Measurements from ENCODE around the gene PAM16.

The PAM16 gene

GRCh38 chr16:4332623-4333307, 18.4 kb downstream of the PAM16 start:
- no peak for ATAC-seq

GRCh38 chr16:4332083-4332482, 19.0 kb downstream of the PAM16 start:
- no peak for ATAC-seq

- ATAC-seq = peak; percentile 71 to 75
These were observed 20.7 kb downstream of the PAM16 start for GRCh38 chr16:4330277-4330874.

GRCh38 chr16:4328782-4329775, 22.0 kb downstream of the PAM16 start:
- no peak for ATAC-seq

GRCh38 chr16:4328046-4328781, 22.9 kb downstream of the PAM16 start:
- ATAC-seq = peak; percentile 69 to 70

- peak; percentile 7 to 22 for ATAC-seq
These were observed 23.6 kb downstream of the PAM16 start for GRCh38 chr16:4327386-4328045.

GRCh38 chr16:4325253-4325758, 25.8 kb downstream of the PAM16 start:
- ATAC-seq = no peak

- ATAC-seq = no peak
These were observed 26.4 kb downstream of the PAM16 start for GRCh38 chr16:4324492-4325252.

- no peak for ATAC-seq
These were observed 27.2 kb downstream of the PAM16 start for GRCh38 chr16:4323845-4324488.

GRCh38 chr16:4323071-4323844, 27.9 kb downstream of the PAM16 start:
- ATAC-seq = no peak

- no peak for ATAC-seq
These were observed 28.7 kb downstream of the PAM16 start for GRCh38 chr16:4322121-4323052.

- no peak for ATAC-seq
These were observed 29.6 kb downstream of the PAM16 start for GRCh38 chr16:4321286-4322120.

- ATAC-seq = no peak
These were observed 30.5 kb downstream of the PAM16 start for GRCh38 chr16:4320571-4321137.

- peak; percentile 49 to 67 for ATAC-seq
These were observed 31.4 kb downstream of the PAM16 start for GRCh38 chr16:4319454-4320421.

GRCh38 chr16:4318967-4319366, 32.2 kb downstream of the PAM16 start:
- no peak for ATAC-seq

GRCh38 chr16:4318451-4318910, 32.6 kb downstream of the PAM16 start:
- no peak for ATAC-seq
